Heart left ventricle (tissue), 16 donors: ENCODE data around the gene ZNF365. TPM values are rescaled to one million over a fixed set of nuclear protein-coding genes. Genes with fewer than 3 reads are reported as not detected.
A peak's percentile ranks its signal among the peaks of the same experiment; 100 is the strongest.
"Not testable (repeated sequence)": the region's sequence is repeated elsewhere in the genome, so short reads cannot be mapped to it uniquely, and the experiment has no call there.

Experiments used
- ATAC-seq, 4 donors: fragments of 200-7000 bp; cut with Tn5 transposase; one replicate each; pipeline ENCODE4 v1.9.1; 2020 to 2022; ENCODE audit warnings: moderate library complexity in 4 of 4, mild to moderate bottlenecking in 3 of 4, moderate number of reproducible peaks in 1 of 4
- DNase-seq, 5 donors: peaks; one replicate each; pipeline ENCODE4 v3.0.0-alpha.2; 2020
- H3K27ac ChIP-seq, 12 donors: fragments of 200-600 bp; sonication (generic) in 4 of 12; one replicate each; pipeline versions ENCODE4 v1.5.0 to v1.8.0; 2016 to 2022; ENCODE audit warnings: mild to moderate bottlenecking in 2 of 12
- H3K27me3 ChIP-seq, 9 donors: fragments of 200-600 bp; sonication (generic) in 2 of 9; one replicate each; pipeline versions ENCODE4 v1.5.1 to v1.8.0; 2016 to 2022; ENCODE audit warnings: mild to moderate bottlenecking in 3 of 9
- H3K36me3 ChIP-seq, 9 donors: fragments of 200-600 bp; sonication (generic) in 2 of 9; one replicate each; pipeline versions ENCODE4 v1.5.0 to v1.8.0; 2018 to 2022; ENCODE audit warnings: mild to moderate bottlenecking in 2 of 9
- H3K4me1 ChIP-seq, 12 donors: fragments of 200-600 bp; sonication (generic) in 4 of 12; one replicate each; pipeline versions ENCODE4 v1.5.0 to v1.8.0; 2016 to 2022; ENCODE audit warnings: mild to moderate bottlenecking in 3 of 12
- H3K4me3 ChIP-seq, 12 donors: fragments of 200-600 bp; sonication (generic) in 4 of 12; one replicate each; pipeline versions ENCODE4 v1.5.0 to v1.8.0; 2017 to 2022; ENCODE audit warnings: mild to moderate bottlenecking in 9 of 12, moderate library complexity in 4 of 12
- H3K9me3 ChIP-seq, 12 donors: fragments of 200-600 bp; sonication (generic) in 4 of 12; one replicate each; pipeline versions ENCODE4 v1.5.0 to v1.8.0; 2016 to 2022; ENCODE audit warnings: mild to moderate bottlenecking in 1 of 12
- CTCF ChIP-seq, 12 donors: fragments of 200-600 bp; sonication (generic) in 4 of 12; IDR thresholded peaks; one replicate each; pipeline versions ENCODE4 v1.5.0 to v1.8.0; 2018 to 2022; ENCODE audit warnings: antibody characterized with exemption in 12 of 12, mild to moderate bottlenecking in 5 of 12
- POLR2A ChIP-seq, 2 donors: fragments of 450-650 bp; IDR thresholded peaks; one replicate each; pipeline ENCODE4 v1.6.1; 2017; ENCODE audit warnings: antibody characterized with exemption in 2 of 2, mild to moderate bottlenecking in 2 of 2, moderate library complexity in 2 of 2
- WGBS, 4 donors: extraction: QIAGEN DNeasy Blood & Tissue Kit in 2 of 4; methylation state at CpG; one replicate each; pipeline versions ENCODE4 v1.1.5 to v1.1.7; 2013 to 2018; 5-methylcytosine and 5-hydroxymethylcytosine counted together
- intact Hi-C, 10 donors: fragments of 100-400 bp; cut with DNase I; formaldehyde crosslinking; loops; one replicate each; pipeline versions ENCODE4 v1.11.1 to v1.14.2; 2022
- polyA plus RNA-seq, 2 donors: library from polyadenylated mRNA; stranded (reverse); fragments of 200-250 nt; gene quantifications; one replicate each; pipeline ENCODE4 v1.2.3, GENCODE V29; 2013
- total RNA-seq, 9 donors: library from RNA; depleted of rRNA in 2 of 9; stranded (reverse); fragments of >200 nt in 2 of 9; fragmentation: NEBNext Ultra II Directional in 3 of 9; extraction: Animal tissue kit (Norgen Biotek cat#: 25700) in 3 of 9; gene quantifications; one replicate each; pipeline versions ENCODE4 v1.1.0 to v1.2.4, GENCODE V29; 2016 to 2023
- donor health status: ischemic (EF 13 %, LVEDD 7.1; RV severe dilation, severe dysfunction).
- donor health status: healthy with polysubstance abuse.
- donor health status: DM: no; HTN: yes; CAD: no.
- donor health status: DM: no; HTN: no; CAD: no.
- donor health status: ischemic (EF 25% LVEDD 6.9; RV normal size, moderate dysfunction).
- donor health status: ischemic (EF 25% LVEDD 5.7; RV mildly dilated, moderate dysfunction).
- donor health status: healthy.
- donor health status: DM: yes; HTN: yes; CAD: no.
- donor health status: ischemic (EF 35%, LVEDD 5.7; RV mildly dilated, moderate dysfunction).
- donor health status: nonischemic (EF 11% LVEDD 7.7; RV severe dilation, severe dysfunction).
- donor health status: DM: yes; HTN: yes; CAD: no.
- donor health status: PGD.
- donor health status: ischemic (EF 29% LVEDD 5.4; RV normal size, mild dysfunction).
- donor health status: nonischemic (EF 23%, LVEDD 6.1; RV moderate dilation, normal function).

Gene ZNF365
- total and polyA plus RNA-seq, 11 donors: 0.08 to 0.63 (median 0.27) TPM; not detected in 3

GRCh38 chr10:62377966-62378365 lies 3.8 kb downstream of the ZNF365 start:
- no peak for ATAC-seq
- intact Hi-C loops: no loop called here

GRCh38 chr10:62378877-62379276 lies 4.7 kb downstream of the ZNF365 start:
- Histone ChIP-seq H3K4me1 (peaks cover 0 to 13% (median 1%) of the 10 kb centered on the region in 12 donors), H3K27me3 (peaks cover 0 to 17% (median 5%) of the 10 kb centered on the region in 9 donors)
- H3K4me3 ChIP-seq, DNase-seq, H3K9me3 ChIP-seq, intact Hi-C loops, H3K36me3 ChIP-seq, H3K27ac ChIP-seq, ATAC-seq: not testable (repeated sequence)
- WGBS, 4 donors: 87 to 93% (median 90%) methylated on average over 6 of the region's 6 CpGs

More at GRCh38 chr10:62377966-62378365, 3.8 kb downstream of the ZNF365 start:
- H3K9me3 ChIP-seq: no peaks in the 10 kb centered on the region
- H3K4me1 ChIP-seq: peaks cover 0 to 14% (median 1%) of the 10 kb centered on the region in 12 donors
- no peak overlapping the region for H3K27ac ChIP-seq
- peaks cover 0 to 22% (median 5%) of the 10 kb centered on the region in 9 donors for H3K27me3 ChIP-seq
- no peak for DNase-seq
- no peaks in the 10 kb centered on the region for H3K36me3 ChIP-seq
- H3K4me3 ChIP-seq: no peak overlapping the region
- no peak for TF ChIP-seq POLR2A (IDR thresholded peaks at IDR 0.05)
- no peak for TF ChIP-seq CTCF (IDR thresholded peaks at IDR 0.05)
- 74 to 85% (median 82%) methylated on average over 6 of the region's 6 CpGs for WGBS, 4 donors

- TF ChIP-seq POLR2A (IDR thresholded peaks at IDR 0.05) (no peak), CTCF (IDR thresholded peaks at IDR 0.05) (no peak)
- intact Hi-C loops: no loop called here
- H3K4me1 ChIP-seq: peaks cover 0 to 13% (median 1%) of the 10 kb centered on the region in 12 donors
- no peaks in the 10 kb centered on the region for H3K9me3 ChIP-seq
- ATAC-seq: no peak
- no peak for DNase-seq
- peak overlapping the region in 1 of 12 donors; percentile 56 for H3K27ac ChIP-seq
- H3K4me3 ChIP-seq: no peak overlapping the region
- no peaks in the 10 kb centered on the region for H3K36me3 ChIP-seq
- H3K27me3 ChIP-seq: peaks cover 0 to 12% (median 2%) of the 10 kb centered on the region in 9 donors
- 71 to 82% (median 78%) methylated on average over 4 of the region's 4 CpGs for WGBS, 4 donors
These were observed 5.2 kb downstream of the ZNF365 start for GRCh38 chr10:62379394-62379793.

- no peaks in the 10 kb centered on the region for H3K9me3 ChIP-seq
- no peak for ATAC-seq
- H3K4me3 ChIP-seq: no peak overlapping the region
- DNase-seq: no peak
- H3K27ac ChIP-seq: peak overlapping the region in 2 of 12 donors; percentile 19 to 56
- WGBS, 4 donors: 39 to 51% (median 44%) methylated on average over 1 of the region's 1 CpG
- no peaks in the 10 kb centered on the region for H3K36me3 ChIP-seq
- intact Hi-C loops: no loop called here
- TF ChIP-seq POLR2A (IDR thresholded peaks at IDR 0.05): no peak
- no peak for TF ChIP-seq CTCF (IDR thresholded peaks at IDR 0.05)
- H3K4me1 ChIP-seq: peaks cover 0 to 13% (median 0%) of the 10 kb centered on the region in 12 donors
- H3K27me3 ChIP-seq: peaks cover 0 to 5% (median 0%) of the 10 kb centered on the region in 9 donors
These were observed 5.8 kb downstream of the ZNF365 start for GRCh38 chr10:62380016-62380415.
